Measurements from ENCODE around the gene SLC38A5.
"Not testable (repeated sequence)": the region's sequence is repeated elsewhere in the genome, so short reads cannot be mapped to it uniquely, and the experiment has no call there.

The SLC38A5 gene

GRCh38 chrX:48470110-48470832 lies at the start of gene SLC38A5:
Gene SLC38A5, minus strand, starts transcription at chrX:48470260. Its CDS starts 2,336 bp downstream, at chrX:48467924.
- DNase-seq (ENCODE audit: low read depth), result no peak

GRCh38 chrX:48519481-48519880 lies 49.4 kb upstream of the SLC38A5 start:
- DNase-seq (ENCODE audit: low read depth), result not testable (repeated sequence)

- DNase-seq (ENCODE audit: low read depth), result no peak
Measured at GRCh38 chrX:48516987-48517386, 46.9 kb upstream of the SLC38A5 start.

- DNase-seq (ENCODE audit: low read depth), result no peak
Measured at GRCh38 chrX:48516285-48516684, 46.2 kb upstream of the SLC38A5 start.

GRCh38 chrX:48515842-48516241 lies 45.8 kb upstream of the SLC38A5 start:
- no peak for DNase-seq (ENCODE audit: low read depth)

- no peak for DNase-seq (ENCODE audit: low read depth)
Measured at GRCh38 chrX:48514868-48515460, 44.9 kb upstream of the SLC38A5 start.

GRCh38 chrX:48514126-48514806 lies 44.2 kb upstream of the SLC38A5 start:
- DNase-seq (ENCODE audit: low read depth), result no peak

GRCh38 chrX:48513670-48514069 lies 43.6 kb upstream of the SLC38A5 start:
- DNase-seq (ENCODE audit: low read depth), result no peak

GRCh38 chrX:48512371-48512935 lies 42.4 kb upstream of the SLC38A5 start:
- DNase-seq (ENCODE audit: low read depth), result no peak

GRCh38 chrX:48511560-48511959 lies 41.5 kb upstream of the SLC38A5 start:
- no peak for DNase-seq (ENCODE audit: low read depth)

- no peak for DNase-seq (ENCODE audit: low read depth)
Measured at GRCh38 chrX:48509619-48510018, 39.6 kb upstream of the SLC38A5 start.

GRCh38 chrX:48509245-48509590 lies 39.2 kb upstream of the SLC38A5 start:
- DNase-seq (ENCODE audit: low read depth), result no peak

GRCh38 chrX:48508400-48509244 lies 38.6 kb upstream of the SLC38A5 start, which contains the start of gene PORCN:
Gene PORCN, plus strand, starts transcription at chrX:48508992. Its CDS starts 829 bp downstream, at chrX:48509821.
- peak; percentile 40 for DNase-seq (ENCODE audit: low read depth)

- no peak for DNase-seq (ENCODE audit: low read depth)
Measured at GRCh38 chrX:48507246-48507645, 37.2 kb upstream of the SLC38A5 start.

GRCh38 chrX:48505481-48505880 lies 35.4 kb upstream of the SLC38A5 start:
- peak; percentile 27 for DNase-seq (ENCODE audit: low read depth)

- no peak for DNase-seq (ENCODE audit: low read depth)
Measured at GRCh38 chrX:48504261-48504660, 34.2 kb upstream of the SLC38A5 start.

GRCh38 chrX:48498374-48498809 lies 28.3 kb upstream of the SLC38A5 start:
- peak; percentile 84 for DNase-seq (ENCODE audit: low read depth)

GRCh38 chrX:48497871-48498270 lies 27.8 kb upstream of the SLC38A5 start:
- DNase-seq (ENCODE audit: low read depth), result no peak

GRCh38 chrX:48496660-48497059 lies 26.6 kb upstream of the SLC38A5 start:
- DNase-seq (ENCODE audit: low read depth), result no peak

GRCh38 chrX:48493890-48494364 lies 23.9 kb upstream of the SLC38A5 start:
- DNase-seq (ENCODE audit: low read depth), result peak; percentile 41

- peak; percentile 50 for DNase-seq (ENCODE audit: low read depth)
Measured at GRCh38 chrX:48492293-48492910, 22.3 kb upstream of the SLC38A5 start.
